ENCODE results near the gene CD247.

- TF ChIP-seq, protein P1, sequence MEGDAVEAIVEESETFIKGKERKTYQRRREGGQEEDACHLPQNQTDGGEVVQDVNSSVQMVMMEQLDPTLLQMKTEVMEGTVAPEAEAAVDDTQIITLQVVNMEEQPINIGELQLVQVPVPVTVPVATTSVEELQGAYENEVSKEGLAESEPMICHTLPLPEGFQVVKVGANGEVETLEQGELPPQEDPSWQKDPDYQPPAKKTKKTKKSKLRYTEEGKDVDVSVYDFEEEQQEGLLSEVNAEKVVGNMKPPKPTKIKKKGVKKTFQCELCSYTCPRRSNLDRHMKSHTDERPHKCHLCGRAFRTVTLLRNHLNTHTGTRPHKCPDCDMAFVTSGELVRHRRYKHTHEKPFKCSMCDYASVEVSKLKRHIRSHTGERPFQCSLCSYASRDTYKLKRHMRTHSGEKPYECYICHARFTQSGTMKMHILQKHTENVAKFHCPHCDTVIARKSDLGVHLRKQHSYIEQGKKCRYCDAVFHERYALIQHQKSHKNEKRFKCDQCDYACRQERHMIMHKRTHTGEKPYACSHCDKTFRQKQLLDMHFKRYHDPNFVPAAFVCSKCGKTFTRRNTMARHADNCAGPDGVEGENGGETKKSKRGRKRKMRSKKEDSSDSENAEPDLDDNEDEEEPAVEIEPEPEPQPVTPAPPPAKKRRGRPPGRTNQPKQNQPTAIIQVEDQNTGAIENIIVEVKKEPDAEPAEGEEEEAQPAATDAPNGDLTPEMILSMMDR (conservative IDR thresholded peaks at IDR 0.05 in 1 of 2, IDR thresholded peaks at IDR 0.05 in 1 of 2; ENCODE audit: extremely low read depth in 1 of 2, insufficient read depth in 1 of 2, low read depth in 1 of 2, low read length in 2 of 2) = no peak
- no peak for TF ChIP-seq EZH2 (IDR thresholded peaks at IDR 0.05; ENCODE audit: borderline replicate concordance, low read length)
Measured at GRCh38 chr1:167512046-167512654, 6.2 kb downstream of the CD247 start.
